CD14-positive monocyte (primary cell): Measurements from ENCODE around the gene PTGES3L. TPM values are rescaled to one million over a fixed set of nuclear protein-coding genes. Genes with fewer than 3 reads are reported as not detected.

Source experiments
- DNase-seq, 3 donors: peaks; one replicate each; pipeline ENCODE4 v3.0.0-alpha.2; 2011 to 2022
- H2AFZ ChIP-seq: 2 replicates; pipeline ENCODE4 v1.6.0; 2012; ENCODE audit warnings: mild to moderate bottlenecking, low read depth, low read length, inconsistent platforms; ENCODE audit not compliant: insufficient read depth, poor library complexity, severe bottlenecking
- H3K27ac ChIP-seq, 2 donors: 1 replicate in 1 of 2; 2 replicates in 1 of 2; pipeline ENCODE4 v1.5.1; 2012 to 2013; ENCODE audit warnings: low read length in 2 of 2, control low read depth in 1 of 2, inconsistent platforms in 1 of 2, low read depth in 1 of 2, mild to moderate bottlenecking in 1 of 2
- H3K27me3 ChIP-seq, 2 donors: one replicate each; pipeline versions ENCODE4 v1.6.0 to v1.6.1; 2011 to 2013; ENCODE audit warnings: low read length in 2 of 2; ENCODE audit not compliant: control insufficient read depth in 2 of 2, insufficient read depth in 2 of 2
- H3K36me3 ChIP-seq, 2 donors: replicated peaks in 1 of 2; 1 replicate in 1 of 2; 2 replicates in 1 of 2; pipeline versions ENCODE4 v1.5.1 to v1.6.1; 2012 to 2013; ENCODE audit warnings: low read length in 2 of 2, control low read depth in 1 of 2, inconsistent platforms in 1 of 2, mild to moderate bottlenecking in 1 of 2; ENCODE audit not compliant: insufficient read depth in 2 of 2, control insufficient read depth in 1 of 2
- H3K4me1 ChIP-seq, 2 donors: 1 replicate in 1 of 2; 2 replicates in 1 of 2; pipeline versions ENCODE4 v1.5.1 to v1.6.1; 2012 to 2013; ENCODE audit warnings: low read length in 2 of 2, control low read depth in 1 of 2, inconsistent platforms in 1 of 2, mild to moderate bottlenecking in 1 of 2, moderate library complexity in 1 of 2; ENCODE audit not compliant: insufficient read depth in 2 of 2, control insufficient read depth in 1 of 2
- H3K4me2 ChIP-seq: replicated peaks from 2 replicates; pipeline ENCODE3; 2012; ENCODE audit warnings: low read length, moderate library complexity, mild to moderate bottlenecking; ENCODE audit not compliant: poor library complexity, severe bottlenecking; ENCODE audit errors: extremely low read depth
- H3K4me3 ChIP-seq, 3 experiments: fragments of 200-600 bp in 1 of 3; sonication (generic) in 1 of 3; replicated peaks in 1 of 3; 1 replicate in 2 of 3; 2 replicates in 1 of 3; pipeline ENCODE4 v1.5.1; 2011 to 2013; ENCODE audit warnings: low read length in 3 of 3, mild to moderate bottlenecking in 3 of 3, control low read depth in 2 of 3, low read depth in 2 of 3, inconsistent platforms in 1 of 3, moderate library complexity in 1 of 3
- H3K79me2 ChIP-seq: 2 replicates; pipeline ENCODE4 v1.6.0; 2012; ENCODE audit warnings: mild to moderate bottlenecking, control low read depth, inconsistent platforms, low read length, moderate library complexity; ENCODE audit not compliant: insufficient read depth
- H3K9ac ChIP-seq: 2 replicates; pipeline ENCODE4 v1.6.0; 2017; ENCODE audit warnings: low read length, mild to moderate bottlenecking; ENCODE audit not compliant: insufficient read depth, poor library complexity, severe bottlenecking
- H3K9me3 ChIP-seq, 2 donors: replicated peaks in 1 of 2; 1 replicate in 1 of 2; 2 replicates in 1 of 2; pipeline versions ENCODE4 v1.5.1 to v1.6.1; 2012 to 2013; ENCODE audit warnings: low read length in 2 of 2, control low read depth in 1 of 2; ENCODE audit not compliant: control insufficient read depth in 1 of 2, insufficient read depth in 1 of 2
- H4K20me1 ChIP-seq: 2 replicates; pipeline ENCODE4 v1.6.0; 2012; ENCODE audit warnings: mild to moderate bottlenecking, low read length, control low read depth, moderate library complexity; ENCODE audit not compliant: insufficient read depth
- H3K27ac Mint-ChIP-seq, 7 donors: one replicate each; pipeline ENCODE4 v1.8.0; 2020; ENCODE audit warnings: mild to moderate bottlenecking in 7 of 7, mixed read lengths in 7 of 7, moderate library complexity in 6 of 7, inconsistent platforms in 2 of 7
- H3K27me3 Mint-ChIP-seq, 3 donors: one replicate each; pipeline ENCODE4 v1.8.0; 2021 to 2022; ENCODE audit warnings: low read depth in 3 of 3, mild to moderate bottlenecking in 3 of 3, mixed read lengths in 3 of 3, moderate library complexity in 3 of 3, inconsistent platforms in 1 of 3
- H3K36me3 Mint-ChIP-seq, 2 donors: one replicate each; pipeline ENCODE4 v1.8.0; 2020; ENCODE audit warnings: mixed read lengths in 2 of 2, inconsistent platforms in 1 of 2, mild to moderate bottlenecking in 1 of 2
- H3K4me1 Mint-ChIP-seq: one replicate; pipeline ENCODE4 v1.8.0; 2020; ENCODE audit warnings: mild to moderate bottlenecking, mixed read lengths
- H3K4me3 Mint-ChIP-seq, 2 donors: one replicate each; pipeline ENCODE4 v1.8.0; 2020; ENCODE audit warnings: mild to moderate bottlenecking in 2 of 2, mixed read lengths in 2 of 2, moderate library complexity in 1 of 2
- H3K9me3 Mint-ChIP-seq, 7 donors: one replicate each; pipeline ENCODE4 v1.8.0; 2020 to 2022; ENCODE audit warnings: mixed read lengths in 7 of 7, mild to moderate bottlenecking in 6 of 7, moderate library complexity in 6 of 7, inconsistent platforms in 2 of 7
- CTCF ChIP-seq: fragments of 200-600 bp; IDR thresholded peaks from one replicate; pipeline ENCODE4 v1.8.0; 2022; ENCODE audit warnings: antibody characterized with exemption, mild to moderate bottlenecking
- WGBS: methylation state at CpG from one replicate; pipeline ENCODE4 v1.1.5; 2013; ENCODE audit warnings: missing lambda C conversion rate; ENCODE audit not compliant: insufficient coverage; 5-methylcytosine and 5-hydroxymethylcytosine counted together
- intact Hi-C, 2 donors: fragments of 100-400 bp; cut with micrococcal nuclease; formaldehyde crosslinking; loops; one replicate each; pipeline versions ENCODE4 v1.15.0 to v1.15.1; 2023
- polyA plus RNA-seq, 3 donors: library from polyadenylated mRNA; depleted of rRNA in 1 of 3; unstranded in 2 of 3; stranded (reverse) in 1 of 3; fragments of 300-500 nt in 2 of 3; fragments of >200 nt in 1 of 3; fragmentation: Illumina TruSeq in 2 of 3; gene quantifications; 1 replicate in 2 of 3; 2 replicates in 1 of 3; pipeline ENCODE4 v1.2.3, GENCODE V29; 2012 to 2021
- small RNA-seq: library from RNA; depleted of rRNA; stranded (forward); fragments of <200 nt; gene quantifications from one replicate; pipeline ENCODE3, GENCODE V24; 2012; ENCODE audit warnings: low read depth; ENCODE audit not compliant: insufficient read length

PTGES3L gene
- polyA plus RNA-seq, 3 donors, result 0.32 TPM; not detected in 2

DNA sequence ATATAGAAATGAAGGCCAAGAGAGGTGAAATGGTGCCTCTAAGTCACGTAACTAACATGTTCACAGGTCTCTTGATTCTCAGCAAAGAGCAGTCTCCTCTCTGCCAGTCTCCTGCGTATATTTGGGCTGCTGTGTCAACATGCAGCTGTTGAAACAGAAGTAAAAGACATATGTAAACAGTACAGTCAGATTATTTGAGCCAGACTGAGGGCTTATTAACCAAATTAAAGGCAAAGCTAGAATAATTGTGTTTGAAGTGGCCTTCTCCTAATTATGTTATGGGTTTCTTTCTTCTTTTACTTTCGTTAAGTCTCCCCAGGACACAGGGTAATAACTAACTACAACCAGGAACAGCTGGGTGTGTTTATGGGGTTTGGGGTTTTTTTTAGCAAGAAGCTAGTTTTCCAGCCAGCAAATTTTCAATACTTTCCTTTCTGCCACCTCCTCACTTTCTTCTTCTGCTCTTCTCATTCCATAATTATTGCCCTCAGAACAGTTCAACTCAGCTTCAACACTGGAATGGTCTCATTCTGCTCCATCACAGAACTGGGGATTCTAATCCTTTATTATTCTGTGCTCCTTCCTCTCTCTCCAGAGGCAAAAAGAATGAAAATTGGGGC, 60.9 kb downstream of the PTGES3L start:
- H3K4me2 ChIP-seq, result no peak overlapping the region
- Mint-ChIP-seq H3K36me3 (no peaks in the 10 kb centered on the region), H3K4me1 (peaks cover 5% of the 10 kb centered on the region), H3K4me3 (no peak overlapping the region), H3K27me3 (no peaks in the 10 kb centered on the region), H3K9me3 (peaks cover 0 to 4% (median 0%) of the 10 kb centered on the region in 7 donors), H3K27ac (peak overlapping the region in 1 of 7 donors; percentile 0)
- H4K20me1 ChIP-seq, result no peaks in the 10 kb centered on the region
- TF ChIP-seq CTCF, result no peak
- no peak for DNase-seq
- no peaks in the 10 kb centered on the region for H3K79me2 ChIP-seq
- H3K4me1 ChIP-seq, result no peaks in the 10 kb centered on the region
- whole genome bisulfite sequencing, result 90% methylated on average over 2 of the region's 3 CpGs
- no peak overlapping the region for H3K4me3 ChIP-seq
- peak overlapping the region; percentile 24 for H2AFZ ChIP-seq
- no peaks in the 10 kb centered on the region for H3K36me3 ChIP-seq
- H3K27me3 ChIP-seq, result no peaks in the 10 kb centered on the region
- H3K27ac ChIP-seq, result no peak overlapping the region
- H3K9me3 ChIP-seq, result no peaks in the 10 kb centered on the region
- no peak overlapping the region for H3K9ac ChIP-seq
- intact Hi-C loops, result no loop called here

Small RNAs within 50 kb of the gene (small RNA-seq; reads per million reads assigned to genes)
- gene AARSD1 (not detected), gene RF00561 (not detected)

Other genes with a start within 250 kb of the PTGES3L start
- 100 to 1,000 TPM in 1 of 3 donors, 10 to 100 TPM in 2; 12.3 to 169 (median 17.8) TPM for gene EZH1, start 235.0 kb downstream of the PTGES3L start, polyA plus RNA-seq
- gene RAMP2, start 218.9 kb downstream of the PTGES3L start, polyA plus RNA-seq, result not detected
- 100 to 1,000 TPM in 2 of 3 donors, 10 to 100 TPM in 1; 71.3 to 125 (median 104) TPM for gene VPS25, start 206.6 kb downstream of the PTGES3L start, polyA plus RNA-seq
- not detected for gene WNK4, start 199.5 kb downstream of the PTGES3L start, polyA plus RNA-seq
- 100 to 1,000 TPM in 2 of 3 donors, 10 to 100 TPM in 1; 21.5 to 171 (median 156) TPM for gene COA3, start 181.4 kb downstream of the PTGES3L start, polyA plus RNA-seq
- not detected for gene CNTD1, start 181.2 kb downstream of the PTGES3L start, polyA plus RNA-seq
- 100 to 1,000 TPM in 1 of 3 donors, 10 to 100 TPM in 2; 68.1 to 105 (median 91.8) TPM for gene BECN1, start 155.8 kb downstream of the PTGES3L start, polyA plus RNA-seq
- 100 to 1,000 TPM in 2 of 3 donors, 10 to 100 TPM in 1; 61.9 to 137 (median 124) TPM for gene PSME3, start 146.7 kb downstream of the PTGES3L start, polyA plus RNA-seq
- gene AOC2, start 135.5 kb downstream of the PTGES3L start, polyA plus RNA-seq, result 1 to 10 TPM in 1 of 3 donors, under 1 TPM in 1, not detected in 1; 0.09 to 1.6 TPM
- under 1 TPM in 1 of 3 donors, not detected in 2; 0.85 TPM for gene AOC3, start 128.9 kb downstream of the PTGES3L start, polyA plus RNA-seq
- not detected for gene G6PC1, start 79.3 kb downstream of the PTGES3L start, polyA plus RNA-seq
- 10 to 100 TPM; 14.4 to 31.8 (median 17.4) TPM for gene AARSD1, start 15.6 kb downstream of the PTGES3L start, polyA plus RNA-seq
- 10 to 100 TPM in 1 of 3 donors, 1 to 10 TPM in 2; 7.5 to 10.3 (median 9.9) TPM for gene RUNDC1, start 485 bp upstream of the PTGES3L start, polyA plus RNA-seq
- 1,000 to 10,000 TPM; 1,073 to 2,156 (median 1,232) TPM for gene RPL27, start 18.3 kb upstream of the PTGES3L start, polyA plus RNA-seq
- 100 to 1,000 TPM in 2 of 3 donors, 10 to 100 TPM in 1; 76.9 to 152 (median 106) TPM for gene IFI35, start 26.7 kb upstream of the PTGES3L start, polyA plus RNA-seq
- gene VAT1, start 42.3 kb upstream of the PTGES3L start, polyA plus RNA-seq, result 10 to 100 TPM; 12.7 to 39.5 (median 38.0) TPM
- not detected for gene RND2, start 45.2 kb upstream of the PTGES3L start, polyA plus RNA-seq
- gene BRCA1, start 145.3 kb upstream of the PTGES3L start, polyA plus RNA-seq, result 1 to 10 TPM in 2 of 3 donors, under 1 TPM in 1; 0.87 to 2.6 (median 1.9) TPM
- gene NBR1, start 191.1 kb upstream of the PTGES3L start, polyA plus RNA-seq, result 10 to 100 TPM; 40.4 to 88.5 (median 64.0) TPM
- 10 to 100 TPM in 1 of 3 donors, 1 to 10 TPM in 2; 6.9 to 26.6 (median 8.0) TPM for gene TMEM106A, start 231.8 kb upstream of the PTGES3L start, polyA plus RNA-seq
- not detected for gene CCDC200, start 248.5 kb upstream of the PTGES3L start, polyA plus RNA-seq